Mesangial cell (primary cell): ENCODE measurements around the gene PIAS1. TPM values are rescaled to one million over a fixed set of nuclear protein-coding genes. Genes with fewer than 3 reads are reported as not detected.

Experiments
- total RNA-seq: library from RNA; depleted of rRNA; stranded (reverse); fragments of >200 nt; gene quantifications from 2 replicates; pipeline ENCODE4 v1.2.3, GENCODE V29; 2015

PIAS1 gene
- total RNA-seq: 10.9 and 16.9 TPM in 2 replicates

GRCh38 chr15:68053701-68054627 lies at the start of gene PIAS1:
PIAS1 (plus strand) TSS chr15:68054315; CDS start chr15:68054327, 12 bp downstream.

GRCh38 chr15:68204776-68205557 lies 150.9 kb downstream of the PIAS1 start, which contains the start of gene CALML4:
CALML4 (minus strand) TSS chr15:68205332; CDS start chr15:68205247, 85 bp downstream.

DNA sequence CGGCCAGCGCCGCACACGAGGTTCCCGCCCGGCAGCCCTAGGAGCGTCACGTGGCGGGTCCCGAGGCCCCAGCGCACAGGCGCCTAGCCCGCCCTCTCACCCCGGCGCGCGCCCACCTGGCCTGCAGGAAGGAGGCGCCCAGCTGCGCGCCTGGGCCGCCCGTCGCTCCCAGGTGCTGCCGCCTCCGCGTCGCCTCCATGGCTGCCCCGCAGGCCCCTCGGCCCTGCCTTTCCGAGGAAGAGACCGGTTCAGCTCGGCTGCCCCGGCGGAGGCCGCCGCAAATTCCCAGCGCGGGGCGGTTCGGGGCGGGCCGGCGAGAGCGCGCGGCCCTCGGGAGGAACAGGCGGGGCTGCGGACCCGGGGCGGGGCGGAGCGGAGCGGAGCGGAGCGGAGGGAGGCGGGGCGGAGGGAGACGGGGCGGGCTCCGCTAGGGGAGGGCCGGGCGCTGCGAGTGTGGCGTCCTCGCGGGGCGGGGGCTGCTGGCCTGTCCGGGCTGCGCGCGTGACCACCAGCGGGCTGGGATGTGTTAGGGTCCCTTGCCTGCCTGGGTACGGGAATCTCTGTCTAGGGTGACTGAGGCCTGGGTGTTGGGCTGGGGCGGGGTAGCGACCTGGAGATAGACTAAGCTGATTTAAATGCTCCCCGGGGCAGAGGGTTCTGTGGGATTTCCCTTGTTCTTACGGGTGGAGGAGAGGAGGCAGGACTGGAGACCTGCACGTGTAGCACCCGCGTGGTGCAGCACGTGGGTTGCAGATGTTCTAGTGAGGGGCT lies 175.5 kb downstream of the PIAS1 start, which contains the start of gene CLN6:
Gene CLN6 (minus strand): TSS at position 343 of the 771 bp plus-strand sequence. CDS start 144 bp downstream, at position 199.

Other genes starting within 250 kb of the PIAS1 start
- 0.25 TPM in 1 of 2 replicates, not detected in the other for gene SKOR1, start 228.8 kb upstream of the PIAS1 start, total RNA-seq
- not detected in 2 replicates for gene RNU6-1, start 214.3 kb upstream of the PIAS1 start, total RNA-seq
- 0.81 and 2.0 TPM in 2 replicates for gene CALML4, start 151.0 kb downstream of the PIAS1 start, total RNA-seq
- gene CLN6, start 175.4 kb downstream of the PIAS1 start, total RNA-seq: 35.9 and 60.9 TPM in 2 replicates
- gene FEM1B, start 223.4 kb downstream of the PIAS1 start, total RNA-seq: 23.6 and 28.9 TPM in 2 replicates